H9 (cell line): ENCODE data around the gene FAM24A. TPM values are rescaled to one million over a fixed set of nuclear protein-coding genes. Genes with fewer than 3 reads are reported as not detected.

Experiments used
- DNase-seq: peaks from one replicate; pipeline ENCODE4 v3.0.0-alpha.2; 2017
- H2AFZ ChIP-seq: one replicate; pipeline ENCODE4 v1.6.1; 2013; ENCODE audit warnings: mild to moderate bottlenecking, low read length, control low read depth, moderate library complexity
- H2AK5ac ChIP-seq: 2 replicates; pipeline ENCODE4 v1.6.1; 2013; ENCODE audit warnings: low read length, control low read depth, mixed read lengths; ENCODE audit not compliant: insufficient read length
- H2BK120ac ChIP-seq: one replicate; pipeline ENCODE4 v1.6.1; 2013; ENCODE audit warnings: low read depth, mild to moderate bottlenecking, low read length, control low read depth, inconsistent platforms; ENCODE audit not compliant: poor library complexity, severe bottlenecking
- H2BK12ac ChIP-seq: 2 replicates; pipeline ENCODE4 v1.6.1; 2013; ENCODE audit warnings: low read length, control low read depth, mixed read lengths, low read depth; ENCODE audit not compliant: insufficient read length
- H2BK15ac ChIP-seq: 2 replicates; pipeline ENCODE4 v1.6.1; 2013; ENCODE audit warnings: low read depth, low read length, control low read depth
- H2BK20ac ChIP-seq: one replicate; pipeline ENCODE4 v1.6.1; 2013; ENCODE audit warnings: low read depth, mild to moderate bottlenecking, low read length, control low read depth, inconsistent platforms; ENCODE audit not compliant: poor library complexity, severe bottlenecking
- H2BK5ac ChIP-seq: 2 replicates; pipeline ENCODE4 v1.6.1; 2013; ENCODE audit warnings: low read length, control low read depth, mixed read lengths; ENCODE audit not compliant: insufficient read length
- H3K14ac ChIP-seq: 2 replicates; pipeline ENCODE4 v1.6.1; 2013; ENCODE audit warnings: low read length, control low read depth; ENCODE audit not compliant: insufficient read depth
- H3K18ac ChIP-seq: 2 replicates; pipeline ENCODE4 v1.6.1; 2013; ENCODE audit warnings: low read depth, mild to moderate bottlenecking, mixed read lengths, low read length, control low read depth; ENCODE audit not compliant: insufficient read length
- H3K23ac ChIP-seq: 2 replicates; pipeline ENCODE4 v1.6.1; 2013; ENCODE audit warnings: low read length, control low read depth, mixed read lengths, low read depth; ENCODE audit not compliant: insufficient read length
- H3K23me2 ChIP-seq: 2 replicates; pipeline ENCODE4 v1.6.1; 2013; ENCODE audit warnings: low read depth, mild to moderate bottlenecking, mixed read lengths, low read length, control low read depth; ENCODE audit not compliant: insufficient read length, poor library complexity, severe bottlenecking
- H3K27ac ChIP-seq: 2 replicates; pipeline ENCODE4 v1.5.1; 2013; ENCODE audit warnings: low read length, control low read depth, mixed read lengths, low read depth; ENCODE audit not compliant: insufficient read length
- H3K27me3 ChIP-seq: 2 replicates; pipeline ENCODE4 v1.6.1; 2013; ENCODE audit warnings: low read length, control low read depth, inconsistent platforms; ENCODE audit not compliant: insufficient read depth
- H3K4ac ChIP-seq: 2 replicates; pipeline ENCODE4 v1.6.1; 2013; ENCODE audit warnings: low read depth, mild to moderate bottlenecking, control low read depth, inconsistent platforms, low read length, moderate library complexity
- H3K4me1 ChIP-seq: 2 replicates; pipeline ENCODE4 v1.6.1; 2013; ENCODE audit warnings: low read length, control low read depth, inconsistent platforms; ENCODE audit not compliant: insufficient read depth
- H3K4me2 ChIP-seq: 2 replicates; pipeline ENCODE4 v1.6.1; 2013; ENCODE audit warnings: low read length, control low read depth, mixed read lengths; ENCODE audit not compliant: insufficient read length, insufficient read depth
- H3K56ac ChIP-seq: 2 replicates; pipeline ENCODE4 v1.6.1; 2013; ENCODE audit warnings: low read depth, mild to moderate bottlenecking, mixed read lengths, low read length, control low read depth; ENCODE audit not compliant: insufficient read length
- H3K79me1 ChIP-seq: 2 replicates; pipeline ENCODE4 v1.6.1; 2013; ENCODE audit warnings: low read depth, mild to moderate bottlenecking, moderate library complexity, low read length, control low read depth, inconsistent platforms; ENCODE audit not compliant: insufficient read depth, poor library complexity, severe bottlenecking
- H3K79me2 ChIP-seq: 2 replicates; pipeline ENCODE4 v1.6.1; 2013; ENCODE audit warnings: low read length, control low read depth, inconsistent platforms; ENCODE audit not compliant: insufficient read depth
- H3K9ac ChIP-seq: 2 replicates; pipeline ENCODE4 v1.6.1; 2013; ENCODE audit warnings: low read length, control low read depth, mixed read lengths; ENCODE audit not compliant: insufficient read length; ENCODE audit errors: extremely low read depth
- H3K9me3 ChIP-seq: one replicate; pipeline ENCODE4 v1.6.1; 2013; ENCODE audit warnings: low read depth, low read length, inconsistent platforms; ENCODE audit not compliant: control insufficient read depth
- H3T11ph ChIP-seq: one replicate; pipeline ENCODE4 v1.6.1; 2013; ENCODE audit warnings: mild to moderate bottlenecking, low read length, control low read depth, inconsistent platforms
- H4K20me1 ChIP-seq: one replicate; pipeline ENCODE4 v1.6.1; 2013; ENCODE audit not compliant: control insufficient read depth, insufficient read length, insufficient read depth
- H4K5ac ChIP-seq: 2 replicates; pipeline ENCODE4 v1.6.1; 2013; ENCODE audit warnings: low read depth, mild to moderate bottlenecking, mixed read lengths, low read length, control low read depth; ENCODE audit not compliant: insufficient read length
- H4K8ac ChIP-seq: replicated peaks from 2 replicates; pipeline ENCODE4 v1.6.1; 2013; ENCODE audit warnings: low read length, control low read depth, mixed read lengths, low read depth; ENCODE audit not compliant: insufficient read length
- H4K91ac ChIP-seq: 2 replicates; pipeline ENCODE4 v1.6.1; 2013; ENCODE audit warnings: low read depth, mild to moderate bottlenecking, moderate library complexity, mixed read lengths, low read length, control low read depth; ENCODE audit not compliant: insufficient read length
- H3K27ac Mint-ChIP-seq, 3 experiments: 2 replicates in 2 of 3; 3 replicates in 1 of 3; pipeline ENCODE4 v1.8.0; 2020 to 2021; ENCODE audit warnings: mixed read lengths in 3 of 3, mild to moderate bottlenecking in 1 of 3, moderate library complexity in 1 of 3
- H3K27me3 Mint-ChIP-seq: 2 replicates; pipeline ENCODE4 v1.8.0; 2021; ENCODE audit warnings: low read depth, mild to moderate bottlenecking, moderate library complexity, mixed read lengths
- H3K36me3 Mint-ChIP-seq, 3 experiments: 2 replicates in 2 of 3; 3 replicates in 1 of 3; pipeline ENCODE4 v1.8.0; 2020 to 2021; ENCODE audit warnings: low read depth in 3 of 3, mixed read lengths in 3 of 3; ENCODE audit not compliant: insufficient read depth in 1 of 3
- H3K4me1 Mint-ChIP-seq, 2 experiments: 2 replicates each; pipeline ENCODE4 v1.8.0; 2020; ENCODE audit warnings: mixed read lengths in 2 of 2
- H3K4me3 Mint-ChIP-seq, 2 experiments: 2 replicates in 1 of 2; 3 replicates in 1 of 2; pipeline ENCODE4 v1.8.0; 2020 to 2021; ENCODE audit warnings: mild to moderate bottlenecking in 2 of 2, mixed read lengths in 2 of 2, moderate library complexity in 1 of 2
- H3K9me3 Mint-ChIP-seq, 2 experiments: 2 replicates in 1 of 2; 3 replicates in 1 of 2; pipeline ENCODE4 v1.8.0; 2020; ENCODE audit warnings: mild to moderate bottlenecking in 2 of 2, mixed read lengths in 2 of 2, moderate library complexity in 1 of 2
- CTCF ChIP-seq: fragments of 200-600 bp; sonication (generic); conservative IDR thresholded peaks from 3 replicates; pipeline ENCODE4 v1.8.0; 2021; ENCODE audit warnings: antibody characterized with exemption, mild to moderate bottlenecking
- WGBS: extraction: QIAGEN DNeasy Blood & Tissue Kit; methylation state at CpG from one replicate; pipeline ENCODE4 v1.1.7; 2013; ENCODE audit warnings: missing lambda C conversion rate, low lambda C conversion rate, mixed read lengths; ENCODE audit not compliant: insufficient read length; ENCODE audit errors: extremely low coverage; 5-methylcytosine and 5-hydroxymethylcytosine counted together
- total RNA-seq: library from RNA; stranded (reverse); gene quantifications from 2 replicates; pipeline ENCODE4 v1.2.1, GENCODE V29; 2021

The FAM24A gene
- total RNA-seq, 1 experiment from 2014 or later, result not detected

- DNase-seq, result peak; percentile 84
- no peak within 1 kb of the TSS for H3K14ac ChIP-seq
Observed at GRCh38 chr10:122879339-122880273, 30.8 kb upstream of the FAM24A start, which contains the start of gene FAM24B. Gene FAM24B (minus strand): TSS chr10:122879581. CDS start chr10:122850515, 29,066 bp downstream.

More at GRCh38 chr10:122879339-122880273, 30.8 kb upstream of the FAM24A start, which contains the start of gene FAM24B:
- no peaks in the 10 kb centered on the region for H3K79me2 ChIP-seq
- no peak within 1 kb of the TSS for H3K23ac ChIP-seq
- H3K4ac ChIP-seq, result no peak within 1 kb of the TSS
- H3K4me2 ChIP-seq, result no peak within 1 kb of the TSS
- no peak within 1 kb of the TSS for H2AK5ac ChIP-seq
- Mint-ChIP-seq H3K9me3 (no peaks in the 10 kb centered on the region), H3K4me3 (no peak within 1 kb of the TSS; a peak in 1 of 5 replicates), H3K27me3 (peaks cover 1% of the 10 kb centered on the region; the same call in 1 of the 2 replicates), H3K36me3 (no peaks in the 10 kb centered on the region; a peak in 1 of 7 replicates), H3K4me1 (peaks cover 40 to 46% of the 10 kb centered on the region in 2 experiments), H3K27ac (peak within 1 kb of the TSS in 1 of 3 experiments; percentile 10; a peak in 2 of 7 replicates)
- H3K79me1 ChIP-seq, result no peaks in the 10 kb centered on the region
- no peaks in the 10 kb centered on the region for H3K27me3 ChIP-seq
- H3K56ac ChIP-seq, result no peak within 1 kb of the TSS
- H4K20me1 ChIP-seq, result no peaks in the 10 kb centered on the region
- no peaks in the 10 kb centered on the region for H3K23me2 ChIP-seq
- no peaks in the 10 kb centered on the region for H3K9me3 ChIP-seq
- no peak within 1 kb of the TSS for H2BK120ac ChIP-seq
- H4K8ac ChIP-seq, result no peak within 1 kb of the TSS
- H3K18ac ChIP-seq, result no peak within 1 kb of the TSS
- no peak within 1 kb of the TSS for H2AFZ ChIP-seq
- WGBS, result no CpG with 5 or more reads among the region's 95 CpGs
- no peak within 1 kb of the TSS for H2BK20ac ChIP-seq
- H2BK5ac ChIP-seq, result no peak within 1 kb of the TSS
- H3K4me1 ChIP-seq, result no peaks in the 10 kb centered on the region; the same call in 1 of the 2 replicates
- no peak within 1 kb of the TSS for H2BK12ac ChIP-seq
- H4K91ac ChIP-seq, result no peak within 1 kb of the TSS
- H3T11ph ChIP-seq, result no peak within 1 kb of the TSS
- no peak within 1 kb of the TSS for H2BK15ac ChIP-seq
- H3K27ac ChIP-seq, result no peak within 1 kb of the TSS
- TF ChIP-seq CTCF, result no peak
- H3K9ac ChIP-seq, result no peak within 1 kb of the TSS
- H4K5ac ChIP-seq, result no peak within 1 kb of the TSS
